ENCODE measurements around the gene GRB7.
A peak's percentile ranks its signal among the peaks of the same experiment; 100 is the strongest.
"Not testable (repeated sequence)": the region's sequence is repeated elsewhere in the genome, so short reads cannot be mapped to it uniquely, and the experiment has no call there.

GRB7 gene

GRCh38 chr17:39709998-39710964, 27.5 kb upstream of the GRB7 start:
- no peak for DNase-seq

DNA sequence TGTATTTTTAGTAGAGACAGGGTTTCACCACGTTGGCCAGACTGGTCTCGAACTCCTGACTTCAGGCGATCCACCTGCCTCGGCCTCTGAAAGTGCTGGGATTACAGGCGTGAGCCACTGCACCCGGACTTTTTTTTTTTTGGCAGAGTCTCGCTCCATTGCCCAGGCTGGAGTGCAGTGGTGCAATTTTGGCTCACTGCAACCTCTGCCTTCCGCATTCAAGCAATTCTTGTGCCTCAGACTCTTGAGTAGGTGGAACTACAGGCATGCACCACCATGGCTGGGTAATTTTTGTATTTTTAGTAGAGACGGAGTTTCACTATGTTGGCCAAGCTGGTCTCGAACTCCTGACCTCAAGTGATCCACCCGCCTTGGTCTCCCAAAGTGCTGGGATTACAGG, 26.7 kb upstream of the GRB7 start:
- DNase-seq, result not testable (repeated sequence)

- DNase-seq, result no peak
Observed at GRCh38 chr17:39711851-39712250, 25.9 kb upstream of the GRB7 start.

GRCh38 chr17:39714234-39714633, 23.5 kb upstream of the GRB7 start:
- DNase-seq, result no peak

- DNase-seq, result no peak
Observed at GRCh38 chr17:39715375-39716072, 22.2 kb upstream of the GRB7 start.

DNA sequence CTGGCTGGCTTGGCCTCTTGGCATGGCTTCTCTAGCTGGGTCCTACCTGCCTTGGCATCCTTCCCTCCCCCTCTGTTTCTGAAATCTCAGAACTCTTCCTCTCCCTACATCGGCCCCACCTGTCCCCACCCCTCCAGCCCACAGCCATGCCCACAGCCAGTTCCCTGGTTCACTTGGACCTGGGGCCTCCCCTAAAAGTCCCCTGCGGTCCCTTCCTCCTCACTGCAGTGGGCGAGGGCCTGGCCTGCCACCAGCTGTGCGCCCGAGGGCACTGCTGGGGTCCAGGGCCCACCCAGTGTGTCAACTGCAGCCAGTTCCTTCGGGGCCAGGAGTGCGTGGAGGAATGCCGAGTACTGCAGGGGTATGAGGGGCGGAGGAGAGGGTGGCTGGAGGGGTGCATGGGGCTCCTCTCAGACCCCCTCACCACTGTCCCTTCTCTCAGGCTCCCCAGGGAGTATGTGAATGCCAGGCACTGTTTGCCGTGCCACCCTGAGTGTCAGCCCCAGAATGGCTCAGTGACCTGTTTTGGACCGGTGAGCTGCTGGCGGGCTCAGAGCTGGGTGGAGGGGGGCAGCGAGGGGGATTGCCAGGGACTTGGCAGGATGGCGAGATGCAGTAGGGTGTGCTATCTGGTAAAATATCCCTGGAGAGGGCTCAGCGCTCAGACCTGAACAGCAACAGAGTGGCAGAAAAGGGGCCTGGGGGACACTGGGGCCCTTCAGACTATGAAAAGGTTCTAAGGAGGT, 21.5 kb upstream of the GRB7 start:
- no peak for DNase-seq

- DNase-seq, result no peak
Observed at GRCh38 chr17:39716879-39717536, 20.7 kb upstream of the GRB7 start.

DNA sequence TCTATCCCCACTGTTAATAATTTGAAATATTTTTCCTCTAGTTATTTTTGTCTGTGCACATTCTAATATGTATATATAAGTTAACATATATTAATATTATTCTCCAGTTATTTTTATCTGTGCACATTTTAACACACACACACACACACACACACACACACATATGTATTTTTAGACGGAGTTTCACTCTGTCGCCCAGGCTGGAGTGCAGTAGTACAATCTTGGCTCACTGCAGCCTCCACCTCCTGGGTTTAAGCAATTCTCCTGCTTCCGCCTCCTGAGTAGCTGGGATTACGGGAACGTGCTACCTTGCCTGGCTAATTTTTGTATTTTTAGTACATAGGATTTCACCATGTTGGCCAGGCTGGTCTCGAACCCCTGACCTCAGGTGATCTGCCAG, 20.1 kb upstream of the GRB7 start:
- no peak for DNase-seq

GRCh38 chr17:39719563-39720355, 18.0 kb upstream of the GRB7 start:
- DNase-seq, result no peak

DNA sequence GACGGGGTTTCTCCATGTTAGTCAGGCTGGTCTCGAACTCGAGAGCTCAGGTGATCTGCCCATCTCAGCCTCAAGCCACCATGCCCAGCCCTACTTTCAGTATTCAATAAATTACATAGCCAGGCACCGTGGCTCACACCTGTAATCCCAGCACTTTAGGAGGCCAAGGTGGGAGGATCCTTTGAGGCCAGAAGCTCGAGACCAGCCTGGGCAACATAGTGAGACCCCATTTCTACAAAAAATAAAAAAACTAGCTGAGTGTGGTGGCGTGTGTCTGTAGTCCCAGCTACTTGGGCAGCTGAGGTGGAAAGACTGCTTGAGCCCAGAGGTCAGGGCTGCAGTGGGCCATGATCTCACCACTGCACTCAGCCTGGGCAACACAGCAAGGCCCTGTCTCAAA, 15.6 kb upstream of the GRB7 start:
- DNase-seq, result no peak

DNA sequence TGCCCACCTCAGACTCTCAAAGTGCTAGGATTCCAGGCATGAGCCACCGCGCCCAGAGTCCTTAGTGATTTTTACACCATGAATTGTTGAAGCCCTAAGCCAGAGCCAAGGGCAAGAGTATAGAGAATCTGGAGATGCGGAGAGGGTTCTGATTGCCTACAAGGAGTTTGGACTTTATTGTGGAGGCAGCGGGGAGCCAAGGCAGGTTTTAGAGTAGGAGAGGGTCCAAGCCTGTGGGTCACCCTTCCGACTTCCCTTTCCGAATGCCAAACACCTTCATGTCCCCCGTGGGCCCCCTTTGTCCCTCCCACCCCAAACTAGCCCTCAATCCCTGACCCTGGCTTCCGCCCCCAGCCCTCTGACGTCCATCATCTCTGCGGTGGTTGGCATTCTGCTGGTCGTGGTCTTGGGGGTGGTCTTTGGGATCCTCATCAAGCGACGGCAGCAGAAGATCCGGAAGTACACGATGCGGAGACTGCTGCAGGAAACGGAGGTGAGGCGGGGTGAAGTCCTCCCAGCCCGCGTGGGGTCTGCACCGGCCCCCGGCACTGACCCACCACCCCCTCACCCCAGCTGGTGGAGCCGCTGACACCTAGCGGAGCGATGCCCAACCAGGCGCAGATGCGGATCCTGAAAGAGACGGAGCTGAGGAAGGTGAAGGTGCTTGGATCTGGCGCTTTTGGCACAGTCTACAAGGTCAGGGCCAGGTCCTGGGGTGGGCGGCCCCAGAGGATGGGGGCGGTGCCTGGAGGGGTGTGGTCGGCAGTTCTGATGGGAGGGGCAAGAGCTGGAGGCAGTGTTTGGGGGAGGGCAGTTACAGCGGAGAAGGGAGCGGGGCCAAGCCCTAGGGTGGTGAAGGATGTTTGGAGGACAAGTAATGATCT, 14.5 kb upstream of the GRB7 start:
- DNase-seq, result no peak

DNA sequence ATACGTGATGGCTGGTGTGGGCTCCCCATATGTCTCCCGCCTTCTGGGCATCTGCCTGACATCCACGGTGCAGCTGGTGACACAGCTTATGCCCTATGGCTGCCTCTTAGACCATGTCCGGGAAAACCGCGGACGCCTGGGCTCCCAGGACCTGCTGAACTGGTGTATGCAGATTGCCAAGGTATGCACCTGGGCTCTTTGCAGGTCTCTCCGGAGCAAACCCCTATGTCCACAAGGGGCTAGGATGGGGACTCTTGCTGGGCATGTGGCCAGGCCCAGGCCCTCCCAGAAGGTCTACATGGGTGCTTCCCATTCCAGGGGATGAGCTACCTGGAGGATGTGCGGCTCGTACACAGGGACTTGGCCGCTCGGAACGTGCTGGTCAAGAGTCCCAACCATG, 13.0 kb upstream of the GRB7 start:
- no peak for DNase-seq

- DNase-seq, result not testable (repeated sequence)
Observed at GRCh38 chr17:39725923-39726322, 11.8 kb upstream of the GRB7 start.

- DNase-seq, result no peak
Observed at GRCh38 chr17:39726617-39727016, 11.1 kb upstream of the GRB7 start.

DNA sequence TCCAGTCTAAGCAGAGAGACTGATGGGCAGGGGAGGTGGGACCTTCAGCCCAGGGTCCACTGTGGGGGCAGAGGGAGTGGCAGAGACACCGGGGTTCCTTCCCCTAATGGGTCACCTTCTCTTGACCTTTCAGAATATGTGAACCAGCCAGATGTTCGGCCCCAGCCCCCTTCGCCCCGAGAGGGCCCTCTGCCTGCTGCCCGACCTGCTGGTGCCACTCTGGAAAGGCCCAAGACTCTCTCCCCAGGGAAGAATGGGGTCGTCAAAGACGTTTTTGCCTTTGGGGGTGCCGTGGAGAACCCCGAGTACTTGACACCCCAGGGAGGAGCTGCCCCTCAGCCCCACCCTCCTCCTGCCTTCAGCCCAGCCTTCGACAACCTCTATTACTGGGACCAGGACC, 10.2 kb upstream of the GRB7 start:
- DNase-seq, result no peak

DNA sequence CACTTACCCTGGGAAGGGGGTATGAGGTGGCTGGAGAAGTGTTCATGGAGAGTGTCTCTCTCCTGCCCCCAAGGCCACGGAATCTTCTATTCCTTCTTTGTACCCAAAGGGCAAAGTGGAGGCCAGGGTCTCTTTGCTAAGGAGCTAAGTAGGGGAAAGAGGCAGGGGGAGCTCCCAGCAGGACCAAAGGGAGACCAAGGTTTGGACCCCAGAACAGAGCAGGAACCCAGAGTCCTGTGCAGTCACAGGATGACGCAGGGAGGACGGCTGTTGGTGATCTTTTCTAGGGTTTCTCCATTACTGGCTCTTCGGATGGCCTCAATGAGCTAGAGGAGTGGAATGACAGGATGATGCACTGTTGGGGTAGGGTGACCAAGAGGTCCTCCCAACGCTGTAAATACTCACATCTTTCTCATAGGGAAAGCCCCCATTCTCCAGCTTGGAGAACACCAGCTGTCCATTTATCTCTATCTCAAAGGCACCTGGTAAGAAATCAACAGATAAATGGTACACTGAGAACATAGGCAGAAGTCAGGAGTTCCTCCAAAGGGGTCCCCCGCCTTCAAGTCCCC, 8.4 kb upstream of the GRB7 start:
- DNase-seq, result no peak

DNA sequence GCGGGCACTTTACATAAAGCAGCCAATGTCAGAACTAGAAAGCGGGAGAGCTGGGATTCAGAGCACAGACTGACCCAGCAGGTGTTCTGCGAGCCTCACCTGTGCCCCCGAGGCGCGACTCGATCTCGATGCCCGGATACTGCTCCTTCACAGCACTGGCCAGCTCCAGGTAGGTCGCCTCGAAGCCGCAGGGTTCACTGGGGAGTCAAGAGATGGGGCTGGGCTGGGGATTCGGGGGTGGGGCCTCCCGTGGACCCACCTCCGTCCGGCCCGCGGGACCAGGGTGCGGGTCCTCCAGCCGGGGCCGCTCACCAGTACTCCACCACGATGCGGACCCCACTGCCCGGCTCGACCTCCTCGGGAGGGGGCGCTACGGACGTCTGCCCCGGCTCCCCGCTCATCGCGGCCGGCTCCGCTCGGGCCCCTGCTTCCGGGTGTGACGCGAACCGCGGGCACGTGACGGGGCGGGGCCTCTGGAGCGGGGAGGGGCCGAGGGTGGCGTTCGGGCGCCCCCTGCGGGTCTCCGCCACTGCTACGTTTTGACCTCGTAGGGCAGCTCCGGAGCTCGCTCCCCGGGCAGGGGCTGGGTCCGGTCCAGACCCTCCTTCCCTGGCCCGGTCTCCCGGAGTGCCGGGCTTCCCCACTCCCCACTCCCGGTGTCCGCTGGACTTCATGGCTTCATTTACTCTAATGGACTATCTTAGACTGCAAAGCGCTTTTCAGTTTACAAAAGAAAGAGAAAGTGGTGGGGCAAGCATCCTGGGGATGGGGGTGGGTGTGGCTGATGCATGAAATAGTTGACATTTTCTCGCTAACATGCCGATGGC, 7.4 kb upstream of the GRB7 start, which contains the start of gene MIEN1:
Gene MIEN1 (minus strand): TSS at position 438 of the 827 bp plus-strand sequence. CDS start 37 bp downstream, at position 401.
- DNase-seq, result peak; percentile 96

GRCh38 chr17:39732586-39732985, 5.2 kb upstream of the GRB7 start:
- DNase-seq, result no peak

DNA sequence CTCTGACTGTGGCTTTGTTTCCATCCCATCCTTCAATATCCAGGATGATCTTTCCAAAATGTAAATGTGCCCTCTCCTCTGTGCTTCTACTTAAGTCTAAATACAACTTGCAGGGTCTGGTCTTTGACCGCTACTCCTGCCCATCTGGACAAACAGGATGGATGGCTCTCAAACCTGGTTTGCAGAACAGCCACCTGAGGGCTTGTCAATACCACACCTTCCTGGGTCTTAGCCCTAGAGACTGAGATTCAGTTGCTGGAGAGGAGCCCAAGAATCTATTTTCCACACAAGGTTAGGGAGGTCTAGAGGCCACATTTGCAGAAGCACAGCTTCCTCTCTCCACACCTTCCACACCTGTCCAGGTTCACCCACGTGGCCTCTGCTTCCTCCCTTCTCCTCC, 1.9 kb upstream of the GRB7 start:
- DNase-seq, result peak; percentile 69
